ENCODE measurements around the gene TAS2R60.

DNA sequence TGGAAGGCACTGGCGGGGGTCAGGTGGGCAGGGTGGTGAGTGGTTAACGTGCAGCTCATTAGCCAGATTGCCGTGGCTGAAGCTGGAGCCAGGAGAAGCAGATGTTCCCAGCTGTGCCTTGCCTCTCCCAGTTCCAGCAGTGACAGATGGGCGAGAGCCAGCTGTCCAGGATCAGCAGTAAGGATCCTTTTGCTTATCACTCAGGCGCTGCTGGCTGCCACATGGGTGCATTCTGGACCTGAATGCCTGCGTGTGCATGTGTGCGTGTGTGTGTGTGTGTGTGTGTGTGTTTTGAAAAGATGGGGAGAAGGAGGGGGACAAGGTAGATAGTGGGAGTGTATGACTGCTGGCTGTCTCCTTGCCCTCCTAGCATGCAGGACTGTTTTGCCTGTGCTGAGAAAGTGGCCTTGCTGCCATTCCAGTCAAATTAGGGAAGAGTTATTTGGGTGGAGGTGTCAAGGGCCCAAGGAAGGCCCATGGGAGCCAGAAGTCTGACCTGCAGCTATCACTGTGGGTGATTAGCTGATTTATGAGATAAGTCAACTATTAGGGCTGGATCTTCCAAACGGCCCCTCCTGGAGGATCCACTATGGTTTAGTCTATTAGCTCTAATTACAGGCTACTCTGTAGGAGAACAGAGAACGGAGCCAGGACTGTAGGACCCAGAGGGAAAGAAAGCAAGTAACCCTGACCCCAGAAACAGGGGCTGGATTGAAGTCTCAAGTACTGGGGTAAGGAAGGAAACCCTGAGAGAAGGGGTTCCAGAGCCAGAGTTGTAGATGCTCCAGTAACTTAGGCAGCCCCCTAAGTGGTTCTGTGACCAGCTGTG, 37.9 kb upstream of the TAS2R60 start:
- TF ChIP-seq RAD21 (IDR thresholded peaks at IDR 0.05) (no peak), ZBTB33 (IDR thresholded peaks at IDR 0.05) (no peak), CTCF (IDR thresholded peaks at IDR 0.05; ENCODE audit: low read depth, low read length, missing input control) (no peak), HNF4G (IDR thresholded peaks at IDR 0.05) (no peak), YY1 (IDR thresholded peaks at IDR 0.05) (no peak), TAF1 (conservative IDR thresholded peaks at IDR 0.05) (no peak), EGR1 (IDR thresholded peaks at IDR 0.05; ENCODE audit: low read depth in 2 of 2) (no peak)
- TF ChIP-seq, protein P1, sequence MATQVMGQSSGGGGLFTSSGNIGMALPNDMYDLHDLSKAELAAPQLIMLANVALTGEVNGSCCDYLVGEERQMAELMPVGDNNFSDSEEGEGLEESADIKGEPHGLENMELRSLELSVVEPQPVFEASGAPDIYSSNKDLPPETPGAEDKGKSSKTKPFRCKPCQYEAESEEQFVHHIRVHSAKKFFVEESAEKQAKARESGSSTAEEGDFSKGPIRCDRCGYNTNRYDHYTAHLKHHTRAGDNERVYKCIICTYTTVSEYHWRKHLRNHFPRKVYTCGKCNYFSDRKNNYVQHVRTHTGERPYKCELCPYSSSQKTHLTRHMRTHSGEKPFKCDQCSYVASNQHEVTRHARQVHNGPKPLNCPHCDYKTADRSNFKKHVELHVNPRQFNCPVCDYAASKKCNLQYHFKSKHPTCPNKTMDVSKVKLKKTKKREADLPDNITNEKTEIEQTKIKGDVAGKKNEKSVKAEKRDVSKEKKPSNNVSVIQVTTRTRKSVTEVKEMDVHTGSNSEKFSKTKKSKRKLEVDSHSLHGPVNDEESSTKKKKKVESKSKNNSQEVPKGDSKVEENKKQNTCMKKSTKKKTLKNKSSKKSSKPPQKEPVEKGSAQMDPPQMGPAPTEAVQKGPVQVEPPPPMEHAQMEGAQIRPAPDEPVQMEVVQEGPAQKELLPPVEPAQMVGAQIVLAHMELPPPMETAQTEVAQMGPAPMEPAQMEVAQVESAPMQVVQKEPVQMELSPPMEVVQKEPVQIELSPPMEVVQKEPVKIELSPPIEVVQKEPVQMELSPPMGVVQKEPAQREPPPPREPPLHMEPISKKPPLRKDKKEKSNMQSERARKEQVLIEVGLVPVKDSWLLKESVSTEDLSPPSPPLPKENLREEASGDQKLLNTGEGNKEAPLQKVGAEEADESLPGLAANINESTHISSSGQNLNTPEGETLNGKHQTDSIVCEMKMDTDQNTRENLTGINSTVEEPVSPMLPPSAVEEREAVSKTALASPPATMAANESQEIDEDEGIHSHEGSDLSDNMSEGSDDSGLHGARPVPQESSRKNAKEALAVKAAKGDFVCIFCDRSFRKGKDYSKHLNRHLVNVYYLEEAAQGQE (IDR thresholded peaks at IDR 0.05): no peak

All from liver (tissue), 3 donors.